ENCODE measurements around the gene KAZN. TPM values are rescaled to one million over a fixed set of nuclear protein-coding genes. Genes with fewer than 3 reads are reported as not detected.

KAZN gene
- polyA plus RNA-seq, 1 experiment, result 5.5 TPM

DNA sequence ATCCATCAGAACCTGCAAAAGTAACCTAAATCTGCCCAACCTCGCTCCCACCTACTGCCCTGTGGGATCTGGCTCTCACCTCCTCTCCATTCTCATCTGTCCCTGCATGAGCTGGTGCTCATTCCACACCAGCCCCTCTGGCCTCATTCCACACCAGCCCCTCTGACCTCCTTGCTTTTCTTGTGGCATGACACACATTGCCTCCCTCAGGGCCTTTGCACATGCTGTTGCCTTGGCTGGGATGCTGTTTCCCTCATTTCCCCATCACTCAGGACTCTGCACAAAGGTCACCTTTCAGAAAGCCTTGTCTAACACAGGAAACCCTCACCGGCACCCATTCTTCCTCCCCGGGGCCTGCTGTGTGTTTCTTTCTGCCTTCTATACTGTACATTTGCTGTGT, 197.1 kb downstream of the KAZN start:
- TF ChIP-seq, protein P1, sequence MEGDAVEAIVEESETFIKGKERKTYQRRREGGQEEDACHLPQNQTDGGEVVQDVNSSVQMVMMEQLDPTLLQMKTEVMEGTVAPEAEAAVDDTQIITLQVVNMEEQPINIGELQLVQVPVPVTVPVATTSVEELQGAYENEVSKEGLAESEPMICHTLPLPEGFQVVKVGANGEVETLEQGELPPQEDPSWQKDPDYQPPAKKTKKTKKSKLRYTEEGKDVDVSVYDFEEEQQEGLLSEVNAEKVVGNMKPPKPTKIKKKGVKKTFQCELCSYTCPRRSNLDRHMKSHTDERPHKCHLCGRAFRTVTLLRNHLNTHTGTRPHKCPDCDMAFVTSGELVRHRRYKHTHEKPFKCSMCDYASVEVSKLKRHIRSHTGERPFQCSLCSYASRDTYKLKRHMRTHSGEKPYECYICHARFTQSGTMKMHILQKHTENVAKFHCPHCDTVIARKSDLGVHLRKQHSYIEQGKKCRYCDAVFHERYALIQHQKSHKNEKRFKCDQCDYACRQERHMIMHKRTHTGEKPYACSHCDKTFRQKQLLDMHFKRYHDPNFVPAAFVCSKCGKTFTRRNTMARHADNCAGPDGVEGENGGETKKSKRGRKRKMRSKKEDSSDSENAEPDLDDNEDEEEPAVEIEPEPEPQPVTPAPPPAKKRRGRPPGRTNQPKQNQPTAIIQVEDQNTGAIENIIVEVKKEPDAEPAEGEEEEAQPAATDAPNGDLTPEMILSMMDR (IDR thresholded peaks at IDR 0.05; ENCODE audit: insufficient read depth, low read depth, low read length), result no peak
- CTCF ChIA-PET, result no interaction called here
- no peak for DNase-seq (ENCODE audit: low read depth)
- Histone ChIP-seq H3K36me3 (ENCODE audit: control insufficient read depth, insufficient read depth, low read length) (no peaks in the 10 kb centered on the region), H3K27me3 (ENCODE audit: control insufficient read depth, insufficient read depth, low read length) (no peaks in the 10 kb centered on the region), H3K4me3 (ENCODE audit: low read depth, low read length) (no peak overlapping the region)
- POLR2A ChIA-PET, result no interaction called here

DNA sequence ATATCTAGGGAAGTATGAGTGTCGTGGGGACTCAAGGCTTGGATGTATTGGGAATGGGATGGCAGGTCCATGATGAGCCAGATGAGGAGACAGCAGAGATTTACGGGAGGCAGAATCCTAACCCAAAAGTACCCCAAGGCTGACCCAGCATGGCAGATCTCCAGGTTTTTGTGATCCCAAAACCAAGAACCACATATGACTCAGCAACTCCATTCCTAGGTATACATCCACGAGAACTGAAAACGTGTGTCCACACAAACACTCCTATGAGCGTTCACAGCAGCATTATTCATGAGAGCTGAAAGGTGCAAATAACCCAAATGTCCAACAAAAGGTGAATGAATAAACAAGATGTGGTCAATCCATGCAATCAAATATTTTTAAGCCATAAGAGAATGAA, 201.5 kb downstream of the KAZN start:
- TF ChIP-seq, protein P1 (IDR thresholded peaks at IDR 0.05; ENCODE audit: insufficient read depth, low read depth, low read length), result no peak
- POLR2A ChIA-PET, result no interaction called here

GRCh38 chr1:14800500-14801076, 202.1 kb downstream of the KAZN start:
- no peaks in the 10 kb centered on the region for H3K27me3 ChIP-seq (ENCODE audit: control insufficient read depth, insufficient read depth, low read length)
- no peak overlapping the region for H3K4me3 ChIP-seq (ENCODE audit: low read depth, low read length)
- CTCF ChIA-PET, result interaction anchor here (1.1 kb wide), 1 partner anchor 11 kb away, joined by 3 read pairs; no protein-coding TSS in a partner anchor
- no peaks in the 10 kb centered on the region for H3K36me3 ChIP-seq (ENCODE audit: control insufficient read depth, insufficient read depth, low read length)
- TF ChIP-seq, protein P1 (IDR thresholded peaks at IDR 0.05; ENCODE audit: insufficient read depth, low read depth, low read length), result no peak
- POLR2A ChIA-PET, result no interaction called here
- no peak for DNase-seq (ENCODE audit: low read depth)

More for the DNA sequence above, 201.5 kb downstream of the KAZN start:
- CTCF ChIA-PET, result interaction anchor here (1.1 kb wide), 1 partner anchor 11 kb away, joined by 3 read pairs; no protein-coding TSS in a partner anchor
- no peaks in the 10 kb centered on the region for H3K27me3 ChIP-seq (ENCODE audit: control insufficient read depth, insufficient read depth, low read length)
- H3K4me3 ChIP-seq (ENCODE audit: low read depth, low read length), result no peak overlapping the region
- no peaks in the 10 kb centered on the region for H3K36me3 ChIP-seq (ENCODE audit: control insufficient read depth, insufficient read depth, low read length)
- no peak for DNase-seq (ENCODE audit: low read depth)

DNA sequence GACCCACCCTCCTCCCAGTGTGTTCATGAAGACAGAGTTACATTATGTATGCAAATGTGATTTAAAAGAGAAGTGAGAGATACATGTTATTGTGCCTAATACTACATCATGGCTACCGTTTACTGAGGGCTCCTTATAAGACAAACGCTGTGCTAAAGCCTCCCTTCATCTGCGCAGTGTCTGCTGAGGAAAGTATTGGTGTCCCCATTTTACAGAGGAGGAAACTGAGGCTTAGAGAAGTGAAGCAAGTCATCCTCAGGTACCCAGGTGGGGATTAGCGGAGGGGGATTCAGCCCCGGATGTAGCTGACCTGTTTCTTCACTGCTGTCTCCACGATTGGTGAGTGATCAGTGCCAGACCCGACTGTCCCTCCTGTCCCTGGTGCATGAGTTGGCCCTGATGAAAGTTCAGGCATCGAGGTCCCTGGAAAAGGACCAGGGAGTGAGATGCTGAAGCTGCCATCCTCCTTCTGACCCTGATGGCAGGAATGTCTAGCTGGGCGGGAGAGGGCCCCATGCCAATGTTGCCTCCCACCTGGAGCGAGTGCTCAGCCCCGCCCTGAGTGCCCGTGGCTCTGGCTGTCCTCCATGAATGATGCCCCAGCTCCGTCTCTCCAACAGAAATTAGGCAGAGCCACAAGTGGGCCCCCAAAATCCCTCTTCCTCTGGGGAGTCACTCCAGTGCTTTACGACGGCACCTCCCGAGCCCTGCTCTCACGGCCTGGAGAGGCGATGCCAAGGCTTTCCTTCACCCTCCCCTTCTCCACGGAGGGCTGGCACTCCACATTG, 204.7 kb downstream of the KAZN start:
- TF ChIP-seq, protein P1 (IDR thresholded peaks at IDR 0.05; ENCODE audit: insufficient read depth, low read depth, low read length), result no peak
- no peak for DNase-seq (ENCODE audit: low read depth)
- ChIA-PET CTCF (no interaction called here), POLR2A (no interaction called here)
- no peaks in the 10 kb centered on the region for H3K36me3 ChIP-seq (ENCODE audit: control insufficient read depth, insufficient read depth, low read length)
- no peak overlapping the region for H3K4me3 ChIP-seq (ENCODE audit: low read depth, low read length)
- no peaks in the 10 kb centered on the region for H3K27me3 ChIP-seq (ENCODE audit: control insufficient read depth, insufficient read depth, low read length)

DNA sequence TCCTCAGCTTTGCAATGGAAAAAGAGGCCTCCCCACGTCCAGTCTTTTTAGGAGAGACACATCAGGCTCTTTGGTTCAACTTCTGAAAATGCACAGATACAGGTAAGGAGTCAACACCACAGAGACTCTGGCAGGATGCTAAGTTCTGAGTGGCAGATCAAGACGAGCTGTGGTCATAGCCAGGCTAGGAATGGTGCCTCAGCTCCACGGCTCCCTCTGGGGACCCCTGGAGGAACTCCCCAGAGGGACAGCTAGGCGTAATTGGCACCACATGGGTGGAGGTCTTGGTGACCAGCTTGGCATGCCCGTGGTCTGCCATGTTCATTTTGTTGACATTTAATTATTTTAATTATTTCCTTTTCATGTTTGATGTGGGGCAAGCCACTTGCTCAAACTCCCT, 206.1 kb downstream of the KAZN start:
- POLR2A ChIA-PET, result no interaction called here
- Histone ChIP-seq H3K27me3 (ENCODE audit: control insufficient read depth, insufficient read depth, low read length) (no peaks in the 10 kb centered on the region), H3K36me3 (ENCODE audit: control insufficient read depth, insufficient read depth, low read length) (no peaks in the 10 kb centered on the region), H3K4me3 (ENCODE audit: low read depth, low read length) (no peak overlapping the region)
- CTCF ChIA-PET, result interaction anchor here (0.9 kb wide), 1 partner anchor 164 kb away, joined by 3 read pairs; no protein-coding TSS in a partner anchor
- TF ChIP-seq, protein P1 (IDR thresholded peaks at IDR 0.05; ENCODE audit: insufficient read depth, low read depth, low read length), result peak; percentile 21; the same call in 1 of the 2 replicates
- no peak for DNase-seq (ENCODE audit: low read depth)

Measured in BJ (cell line).